ENCODE measurements around the gene DIRAS1.

DNA sequence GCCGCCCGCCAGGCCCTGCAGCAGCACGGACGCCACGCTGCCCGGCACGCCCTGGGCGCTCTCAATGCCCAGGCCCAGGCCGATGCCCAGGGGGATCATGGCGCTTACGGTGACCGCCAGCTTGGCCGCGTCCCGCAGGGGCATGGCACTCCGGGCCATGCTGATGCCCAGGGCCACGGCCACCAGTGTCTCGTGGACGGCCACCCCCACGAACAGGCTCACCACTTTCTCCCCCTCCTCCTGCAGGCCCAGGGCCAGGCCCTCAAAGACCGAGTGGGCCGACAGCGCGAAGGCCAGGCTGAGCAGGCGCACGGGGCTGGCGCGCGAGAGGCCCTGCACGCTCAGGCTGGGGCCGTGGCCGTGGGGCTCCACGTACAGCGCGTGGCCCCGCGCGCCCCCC, 11.7 kb upstream of the DIRAS1 start:
- TF ChIP-seq EZH2phosphoT487 (IDR thresholded peaks at IDR 0.05; ENCODE audit: borderline replicate concordance, low read length) = no peak
- TF ChIP-seq, protein P1, sequence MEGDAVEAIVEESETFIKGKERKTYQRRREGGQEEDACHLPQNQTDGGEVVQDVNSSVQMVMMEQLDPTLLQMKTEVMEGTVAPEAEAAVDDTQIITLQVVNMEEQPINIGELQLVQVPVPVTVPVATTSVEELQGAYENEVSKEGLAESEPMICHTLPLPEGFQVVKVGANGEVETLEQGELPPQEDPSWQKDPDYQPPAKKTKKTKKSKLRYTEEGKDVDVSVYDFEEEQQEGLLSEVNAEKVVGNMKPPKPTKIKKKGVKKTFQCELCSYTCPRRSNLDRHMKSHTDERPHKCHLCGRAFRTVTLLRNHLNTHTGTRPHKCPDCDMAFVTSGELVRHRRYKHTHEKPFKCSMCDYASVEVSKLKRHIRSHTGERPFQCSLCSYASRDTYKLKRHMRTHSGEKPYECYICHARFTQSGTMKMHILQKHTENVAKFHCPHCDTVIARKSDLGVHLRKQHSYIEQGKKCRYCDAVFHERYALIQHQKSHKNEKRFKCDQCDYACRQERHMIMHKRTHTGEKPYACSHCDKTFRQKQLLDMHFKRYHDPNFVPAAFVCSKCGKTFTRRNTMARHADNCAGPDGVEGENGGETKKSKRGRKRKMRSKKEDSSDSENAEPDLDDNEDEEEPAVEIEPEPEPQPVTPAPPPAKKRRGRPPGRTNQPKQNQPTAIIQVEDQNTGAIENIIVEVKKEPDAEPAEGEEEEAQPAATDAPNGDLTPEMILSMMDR (IDR thresholded peaks at IDR 0.05; ENCODE audit: low read depth, low read length, poor library complexity, severe bottlenecking) = no peak
